GM21526 (cell line): ENCODE measurements around the gene PIGC.

Source experiments
- ATAC-seq: cut with Tn5 transposase; IDR thresholded peaks from one replicate; pipeline ENCODE4 v1.9.1; 2021; ENCODE audit warnings: moderate library complexity; ENCODE audit not compliant: unreplicated experiment, low FRiP score

The PIGC gene

GRCh38 chr1:172431721-172432192 lies 12.1 kb downstream of the PIGC start:
- no peak for ATAC-seq

GRCh38 chr1:172431204-172431603 lies 12.7 kb downstream of the PIGC start:
- no peak for ATAC-seq

- no peak for ATAC-seq
Observed at GRCh38 chr1:172430128-172430454, 13.8 kb downstream of the PIGC start.

GRCh38 chr1:172429331-172430127 lies 14.3 kb downstream of the PIGC start:
- ATAC-seq: no peak

GRCh38 chr1:172427191-172427590 lies 16.7 kb downstream of the PIGC start:
- ATAC-seq: no peak

- ATAC-seq: no peak
Observed at GRCh38 chr1:172425339-172425738, 18.5 kb downstream of the PIGC start.

GRCh38 chr1:172423336-172423735 lies 20.5 kb downstream of the PIGC start:
- no peak for ATAC-seq

- no peak for ATAC-seq
Observed at GRCh38 chr1:172421974-172422604, 21.8 kb downstream of the PIGC start.

GRCh38 chr1:172420385-172420784 lies 23.5 kb downstream of the PIGC start, which contains the start of gene C1orf105:
TSS of gene C1orf105 (plus strand) at chr1:172420685. CDS start at chr1:172420886, 201 bp downstream.
- ATAC-seq: no peak

GRCh38 chr1:172417557-172417956 lies 26.3 kb downstream of the PIGC start:
- no peak for ATAC-seq

- ATAC-seq: no peak
Observed at GRCh38 chr1:172416496-172417035, 27.3 kb downstream of the PIGC start.

- no peak for ATAC-seq
Observed at GRCh38 chr1:172414331-172414730, 29.5 kb downstream of the PIGC start.

GRCh38 chr1:172411791-172412338 lies 32.0 kb downstream of the PIGC start:
- no peak for ATAC-seq

GRCh38 chr1:172410027-172410426 lies 33.8 kb downstream of the PIGC start:
- no peak for ATAC-seq

GRCh38 chr1:172408958-172409357 lies 34.9 kb downstream of the PIGC start:
- no peak for ATAC-seq

- no peak for ATAC-seq
Observed at GRCh38 chr1:172406968-172407367, 36.9 kb downstream of the PIGC start.

GRCh38 chr1:172405912-172406311 lies 38.0 kb downstream of the PIGC start:
- ATAC-seq: no peak

- ATAC-seq: no peak
Observed at GRCh38 chr1:172404121-172404520, 39.7 kb downstream of the PIGC start.

GRCh38 chr1:172402878-172403569 lies 40.8 kb downstream of the PIGC start:
- no peak for ATAC-seq

- ATAC-seq: no peak
Observed at GRCh38 chr1:172401892-172402291, 42.0 kb downstream of the PIGC start.

GRCh38 chr1:172401477-172401876 lies 42.4 kb downstream of the PIGC start:
- no peak for ATAC-seq
